Measurements from ENCODE around the gene IRAK1. TPM values are rescaled to one million over a fixed set of nuclear protein-coding genes. Genes with fewer than 3 reads are reported as not detected.

Gene IRAK1
- total RNA-seq, 1 experiment from 2014 or later, result 92.3 TPM

GRCh38 chrX:154063234-154063633, 43.5 kb upstream of the IRAK1 start:
- RAD21 ChIA-PET (ENCODE audit: low non-redundant PET in 1 of 2, low total read pairs in 2 of 2, uncharacterized antibody in 2 of 2, unreplicated experiment in 2 of 2), result no interaction called here
- no peaks in the 10 kb centered on the region for H3K9me2 ChIP-seq (ENCODE audit: insufficient read depth)
- no peak overlapping the region for H3K9ac ChIP-seq (ENCODE audit: low read length)
- TF ChIP-seq JUND (IDR thresholded peaks at IDR 0.05), result no peak
- TF ChIP-seq SP1 (IDR thresholded peaks at IDR 0.05; ENCODE audit: low read depth), result no peak
- TF ChIP-seq POLR2AphosphoS5 (IDR thresholded peaks at IDR 0.05; ENCODE audit: low read depth, low read length), result no peak
- no peak for TF ChIP-seq FOSL1 (IDR thresholded peaks at IDR 0.05; ENCODE audit: low read depth)
- no peak for TF ChIP-seq TCF7L2 (IDR thresholded peaks at IDR 0.05; ENCODE audit: borderline replicate concordance, extremely low read depth, insufficient read depth, insufficient read length)
- no peak for TF ChIP-seq EGR1 (IDR thresholded peaks at IDR 0.05; ENCODE audit: low read depth)
- no peak for TF ChIP-seq RAD21 (IDR thresholded peaks at IDR 0.05; ENCODE audit: low read depth)
- TF ChIP-seq CTCF (IDR thresholded peaks at IDR 0.05 in 2 of 3, conservative IDR thresholded peaks at IDR 0.05 in 1 of 3; ENCODE audit: borderline replicate concordance in 1 of 3, insufficient read depth in 1 of 3, low read depth in 2 of 3, low read length in 2 of 3), result no peak
- TF ChIP-seq EZH2phosphoT487 (IDR thresholded peaks at IDR 0.05; ENCODE audit: borderline replicate concordance), result no peak
- no peak for TF ChIP-seq REST (IDR thresholded peaks at IDR 0.05; ENCODE audit: low read depth)
- no peak for TF ChIP-seq CBX3 (IDR thresholded peaks at IDR 0.05; ENCODE audit: low read depth)
- TF ChIP-seq MAX (IDR thresholded peaks at IDR 0.05), result no peak
- TF ChIP-seq SIN3A (IDR thresholded peaks at IDR 0.05; ENCODE audit: low read depth), result no peak
- H3K9me3 ChIP-seq (ENCODE audit: control insufficient read depth in 1 of 2, insufficient read depth in 1 of 2, low read depth in 1 of 2, low read length in 2 of 2), result no peaks in the 10 kb centered on the region
- no peaks in the 10 kb centered on the region for H3K36me3 ChIP-seq (ENCODE audit: control insufficient read depth in 1 of 2, insufficient read depth in 2 of 2, low read length in 2 of 2)
- DNase-seq (ENCODE audit: low read depth, low spot score) (no peak), ATAC-seq (no peak)
- no peak overlapping the region for H3K4me3 ChIP-seq (replicated peaks in 1 of 2; ENCODE audit: low read depth in 1 of 2, low read length in 2 of 2)
- no peak overlapping the region for H2AFZ ChIP-seq (ENCODE audit: low read depth, low read length, poor library complexity, severe bottlenecking)
- 0 out of 2 replicates have a peak, but pooled peaks cover 3% of the 10 kb centered on the region for H4K20me1 ChIP-seq (ENCODE audit: insufficient read depth)
- intact Hi-C loops (cut with micrococcal nuclease), result no loop called here
- CTCF ChIA-PET, result no interaction called here
- H3K4me1 ChIP-seq (ENCODE audit: control insufficient read depth in 1 of 2, insufficient read depth in 2 of 2, low read length in 2 of 2), result peaks cover 0 to 7% of the 10 kb centered on the region in 2 experiments; a peak in 1 of 4 replicates
- POLR2A ChIA-PET, result no interaction called here
- no peak overlapping the region for H3K4me2 ChIP-seq (ENCODE audit: low read length)
- no peaks in the 10 kb centered on the region for H3K27me3 ChIP-seq (ENCODE audit: insufficient read depth, low read length)
- peaks cover 67% of the 10 kb centered on the region for H3K79me2 ChIP-seq (ENCODE audit: insufficient read depth, low read length)
- BruUV-seq (replicated peaks), result no TSS peak
- H3K27ac ChIP-seq (ENCODE audit: low read depth, low read length), result no peak overlapping the region
